Adrenal gland (tissue), 5 donors: ENCODE data around the gene RBM22.

ENCODE experiments used
- POLR2A ChIP-seq, 2 donors: fragments of 450-650 bp; IDR thresholded peaks; one replicate each; pipeline ENCODE4 v1.6.1; 2017; ENCODE audit warnings: antibody characterized with exemption in 2 of 2, mild to moderate bottlenecking in 2 of 2, moderate library complexity in 1 of 2
- TF ChIP-seq, protein P1 (sequence below), 6 experiments: fragments of 450-650 bp in 4 of 6; fragments of 200-600 bp in 2 of 6; sonication (generic) in 1 of 6; IDR thresholded peaks; 1 replicate in 5 of 6; 2 replicates in 1 of 6; pipeline versions ENCODE4 v1.5.1 to v1.8.0; 2016 to 2021; ENCODE audit warnings: antibody characterized with exemption in 6 of 6, mild to moderate bottlenecking in 2 of 6, moderate library complexity in 1 of 6
- donor health status: DM: no; HTN: no; CAD: no.

DNA sequence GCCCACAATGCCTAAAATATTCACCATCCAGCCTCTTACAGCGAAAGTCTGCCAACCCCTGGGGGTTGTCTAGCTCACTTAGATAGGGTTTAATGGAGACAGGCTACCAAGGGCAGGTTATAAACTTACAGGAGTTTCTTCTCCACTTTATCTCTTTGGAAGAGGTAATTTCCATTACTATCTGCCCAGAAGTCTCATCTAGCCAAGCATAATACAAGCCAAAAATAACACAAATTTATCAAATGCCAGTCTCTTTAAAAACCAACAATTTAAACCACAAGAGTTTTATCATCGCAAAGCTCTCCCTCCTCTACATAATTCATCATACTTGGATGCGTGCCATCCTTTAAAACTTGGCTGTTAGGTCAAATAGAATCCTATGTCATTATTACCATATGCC lies 6.2 kb downstream of the RBM22 start:
- no peak for TF ChIP-seq POLR2A (IDR thresholded peaks at IDR 0.05)
- TF ChIP-seq, protein P1, sequence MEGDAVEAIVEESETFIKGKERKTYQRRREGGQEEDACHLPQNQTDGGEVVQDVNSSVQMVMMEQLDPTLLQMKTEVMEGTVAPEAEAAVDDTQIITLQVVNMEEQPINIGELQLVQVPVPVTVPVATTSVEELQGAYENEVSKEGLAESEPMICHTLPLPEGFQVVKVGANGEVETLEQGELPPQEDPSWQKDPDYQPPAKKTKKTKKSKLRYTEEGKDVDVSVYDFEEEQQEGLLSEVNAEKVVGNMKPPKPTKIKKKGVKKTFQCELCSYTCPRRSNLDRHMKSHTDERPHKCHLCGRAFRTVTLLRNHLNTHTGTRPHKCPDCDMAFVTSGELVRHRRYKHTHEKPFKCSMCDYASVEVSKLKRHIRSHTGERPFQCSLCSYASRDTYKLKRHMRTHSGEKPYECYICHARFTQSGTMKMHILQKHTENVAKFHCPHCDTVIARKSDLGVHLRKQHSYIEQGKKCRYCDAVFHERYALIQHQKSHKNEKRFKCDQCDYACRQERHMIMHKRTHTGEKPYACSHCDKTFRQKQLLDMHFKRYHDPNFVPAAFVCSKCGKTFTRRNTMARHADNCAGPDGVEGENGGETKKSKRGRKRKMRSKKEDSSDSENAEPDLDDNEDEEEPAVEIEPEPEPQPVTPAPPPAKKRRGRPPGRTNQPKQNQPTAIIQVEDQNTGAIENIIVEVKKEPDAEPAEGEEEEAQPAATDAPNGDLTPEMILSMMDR (IDR thresholded peaks at IDR 0.05), result no peak
